HUES6 (cell line): ENCODE measurements around the gene NRXN3.

Experiments
- H3K27ac ChIP-seq: 2 replicates; pipeline ENCODE4 v1.7.0; 2013; ENCODE audit warnings: low read depth, mild to moderate bottlenecking, low read length, inconsistent platforms
- H3K27me3 ChIP-seq: 2 replicates; pipeline ENCODE4 v1.6.1; 2013; ENCODE audit warnings: low read length; ENCODE audit not compliant: control insufficient read depth, insufficient read depth
- H3K36me3 ChIP-seq: 2 replicates; pipeline ENCODE4 v1.6.1; 2013; ENCODE audit warnings: low read length; ENCODE audit not compliant: control insufficient read depth, insufficient read depth
- H3K4me1 ChIP-seq: 2 replicates; pipeline ENCODE4 v1.6.1; 2013; ENCODE audit warnings: low read length; ENCODE audit not compliant: control insufficient read depth, insufficient read depth
- H3K4me3 ChIP-seq: 2 replicates; pipeline ENCODE4 v1.5.1; 2013; ENCODE audit warnings: low read depth, low read length
- H3K9ac ChIP-seq: one replicate; pipeline ENCODE4 v1.6.1; 2013; ENCODE audit warnings: mild to moderate bottlenecking, low read length
- H3K9me3 ChIP-seq: 2 replicates; pipeline ENCODE4 v1.6.1; 2013; ENCODE audit warnings: low read depth, low read length; ENCODE audit not compliant: control insufficient read depth, insufficient read depth

Gene NRXN3

GRCh38 chr14:78173346-78174035 is 3.3 kb downstream of the NRXN3 start:
- Histone ChIP-seq H3K4me1 (peaks cover 19% of the 10 kb centered on the region), H3K27me3 (no peaks in the 10 kb centered on the region), H3K36me3 (no peaks in the 10 kb centered on the region), H3K27ac (no peak overlapping the region), H3K9me3 (no peaks in the 10 kb centered on the region), H3K4me3 (no peak overlapping the region), H3K9ac (no peak overlapping the region)

- H3K36me3 ChIP-seq = no peaks in the 10 kb centered on the region
- H3K9me3 ChIP-seq = no peaks in the 10 kb centered on the region
- H3K4me3 ChIP-seq = no peak overlapping the region
- no peak overlapping the region for H3K27ac ChIP-seq
- no peaks in the 10 kb centered on the region for H3K27me3 ChIP-seq
- H3K9ac ChIP-seq = no peak overlapping the region
- H3K4me1 ChIP-seq = peaks cover 11% of the 10 kb centered on the region
Observed at GRCh38 chr14:78175412-78175811, 5.2 kb downstream of the NRXN3 start.

- H3K9ac ChIP-seq = no peak overlapping the region
- no peaks in the 10 kb centered on the region for H3K9me3 ChIP-seq
- no peak overlapping the region for H3K27ac ChIP-seq
- H3K4me1 ChIP-seq = no peaks in the 10 kb centered on the region
- no peaks in the 10 kb centered on the region for H3K27me3 ChIP-seq
- no peak overlapping the region for H3K4me3 ChIP-seq
- no peaks in the 10 kb centered on the region for H3K36me3 ChIP-seq
Observed at GRCh38 chr14:78178071-78178470, 7.9 kb downstream of the NRXN3 start.

GRCh38 chr14:78178971-78179370 is 8.8 kb downstream of the NRXN3 start:
- Histone ChIP-seq H3K4me1 (no peaks in the 10 kb centered on the region), H3K4me3 (no peak overlapping the region), H3K36me3 (no peaks in the 10 kb centered on the region), H3K27me3 (no peaks in the 10 kb centered on the region), H3K9me3 (no peaks in the 10 kb centered on the region), H3K9ac (no peak overlapping the region), H3K27ac (no peak overlapping the region)

DNA sequence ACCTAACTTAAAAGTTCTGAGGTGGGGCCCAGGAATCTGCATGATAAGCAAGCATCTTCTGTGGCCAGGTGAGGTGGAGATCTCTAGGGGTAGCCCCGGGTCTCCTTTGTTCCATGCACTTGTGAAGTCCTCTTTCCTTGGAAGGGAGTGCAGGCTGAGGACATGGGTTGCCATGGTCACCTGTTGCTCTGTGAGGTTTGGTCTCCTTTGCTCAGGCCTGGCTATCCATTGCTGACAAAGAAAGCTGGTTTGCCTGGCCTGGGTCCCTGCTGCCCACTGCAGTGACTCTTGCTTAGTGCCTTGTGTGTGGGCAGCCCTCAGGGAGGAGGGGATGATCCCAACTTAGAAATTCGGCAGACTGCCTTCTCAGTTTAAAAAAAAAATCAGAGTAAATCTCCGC is 11.1 kb downstream of the NRXN3 start:
- Histone ChIP-seq H3K36me3 (no peaks in the 10 kb centered on the region), H3K9ac (no peak overlapping the region), H3K27ac (no peak overlapping the region), H3K9me3 (no peaks in the 10 kb centered on the region), H3K4me1 (no peaks in the 10 kb centered on the region), H3K27me3 (no peaks in the 10 kb centered on the region; the same call in 1 of the 2 replicates), H3K4me3 (no peak overlapping the region)

- peaks cover 4% of the 10 kb centered on the region; the same call in 1 of the 2 replicates for H3K27me3 ChIP-seq
- no peak overlapping the region for H3K4me3 ChIP-seq
Observed at GRCh38 chr14:78182722-78183121, 12.5 kb downstream of the NRXN3 start.

DNA sequence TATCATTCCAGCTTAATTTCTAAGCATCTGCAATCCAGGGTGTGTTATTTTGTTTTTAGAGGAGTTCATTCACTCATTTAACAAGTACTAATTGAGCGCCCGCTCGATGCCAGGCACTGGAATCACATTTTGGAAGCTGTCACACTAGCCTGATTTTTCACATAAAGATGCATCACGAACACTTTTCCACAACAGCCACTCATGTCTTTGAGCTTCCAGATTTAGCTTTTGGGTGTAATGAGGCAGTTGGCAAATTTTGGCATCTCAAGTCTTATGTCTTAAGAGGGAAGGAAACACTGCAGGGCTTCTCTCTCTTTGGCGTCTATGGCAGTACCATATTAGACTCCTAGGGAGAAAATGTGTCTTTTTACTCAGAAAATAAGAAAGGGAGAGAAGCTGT is 14.0 kb downstream of the NRXN3 start:
- no peaks in the 10 kb centered on the region for H3K36me3 ChIP-seq
- no peak overlapping the region for H3K27ac ChIP-seq
- no peak overlapping the region for H3K4me3 ChIP-seq
- H3K9ac ChIP-seq = no peak overlapping the region
- H3K9me3 ChIP-seq = no peaks in the 10 kb centered on the region
- no peaks in the 10 kb centered on the region for H3K4me1 ChIP-seq
- peaks cover 4% of the 10 kb centered on the region; the same call in 1 of the 2 replicates for H3K27me3 ChIP-seq

More at GRCh38 chr14:78182722-78183121, 12.5 kb downstream of the NRXN3 start:
- no peaks in the 10 kb centered on the region for H3K36me3 ChIP-seq
- no peak overlapping the region for H3K9ac ChIP-seq
- H3K27ac ChIP-seq = no peak overlapping the region
- no peaks in the 10 kb centered on the region for H3K4me1 ChIP-seq
- H3K9me3 ChIP-seq = no peaks in the 10 kb centered on the region

GRCh38 chr14:78186277-78186676 is 16.1 kb downstream of the NRXN3 start:
- Histone ChIP-seq H3K27me3 (peaks cover 4% of the 10 kb centered on the region; the same call in 1 of the 2 replicates), H3K36me3 (no peaks in the 10 kb centered on the region), H3K4me3 (no peak overlapping the region), H3K9me3 (no peaks in the 10 kb centered on the region), H3K4me1 (no peaks in the 10 kb centered on the region), H3K9ac (no peak overlapping the region), H3K27ac (no peak overlapping the region)

GRCh38 chr14:78188882-78189281 is 18.7 kb downstream of the NRXN3 start:
- no peak overlapping the region for H3K27ac ChIP-seq
- no peaks in the 10 kb centered on the region for H3K4me1 ChIP-seq
- peaks cover 4% of the 10 kb centered on the region; the same call in 1 of the 2 replicates for H3K27me3 ChIP-seq

GRCh38 chr14:78195431-78195830 is 25.3 kb downstream of the NRXN3 start:
- Histone ChIP-seq H3K27me3 (no peaks in the 10 kb centered on the region), H3K36me3 (no peaks in the 10 kb centered on the region)

More at GRCh38 chr14:78188882-78189281, 18.7 kb downstream of the NRXN3 start:
- Histone ChIP-seq H3K36me3 (no peaks in the 10 kb centered on the region), H3K4me3 (no peak overlapping the region), H3K9me3 (no peaks in the 10 kb centered on the region), H3K9ac (no peak overlapping the region)

DNA sequence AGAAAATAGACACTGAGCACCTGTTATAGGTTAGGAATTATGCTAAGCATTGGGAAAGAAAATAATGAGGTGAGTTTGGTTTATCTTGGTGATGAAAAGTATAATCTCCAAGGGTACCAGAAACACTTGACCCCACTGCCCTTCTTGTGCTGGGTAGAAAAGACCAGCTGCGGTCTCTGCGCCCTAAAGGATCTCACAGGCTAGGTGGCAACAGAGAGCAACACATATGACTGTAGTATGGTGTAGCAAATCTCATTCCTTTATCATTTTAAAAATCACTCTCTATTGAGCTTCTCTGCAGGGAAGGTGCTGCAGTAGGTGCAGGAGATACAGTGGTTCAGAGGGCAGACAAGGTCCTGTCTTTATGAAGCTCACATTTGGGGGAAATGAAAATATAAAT is 26.1 kb downstream of the NRXN3 start:
- Histone ChIP-seq H3K9me3 (no peaks in the 10 kb centered on the region), H3K27me3 (no peaks in the 10 kb centered on the region), H3K4me1 (no peaks in the 10 kb centered on the region), H3K4me3 (no peak overlapping the region), H3K9ac (no peak overlapping the region), H3K27ac (no peak overlapping the region), H3K36me3 (no peaks in the 10 kb centered on the region)

More at GRCh38 chr14:78195431-78195830, 25.3 kb downstream of the NRXN3 start:
- Histone ChIP-seq H3K27ac (no peak overlapping the region), H3K9me3 (no peaks in the 10 kb centered on the region), H3K4me3 (no peak overlapping the region), H3K4me1 (no peaks in the 10 kb centered on the region), H3K9ac (no peak overlapping the region)
